Naive thymus-derived CD4-positive, alpha-beta T cell (primary cell): ENCODE results near the gene DCAF15. TPM values are rescaled to one million over a fixed set of nuclear protein-coding genes. Genes with fewer than 3 reads are reported as not detected.

Source experiments
- ATAC-seq: fragments of 150-1000 bp; cut with Tn5 transposase; 2 replicates; pipeline ENCODE4 v1.10.0; 2021; ENCODE audit warnings: mild to moderate bottlenecking, moderate library complexity
- CTCF ChIA-PET: fragments of 350-600 bp; sonication (Branson Sonifier 250); formaldehyde crosslinking; loops from one replicate; lab custom pipeline; 2021; ENCODE audit warnings: antibody characterized with exemption; lab: Charles Lee
- POLR2A ChIA-PET: fragments of 350-600 bp; sonication (Branson Sonifier 250); formaldehyde crosslinking; loops from one replicate; lab custom pipeline; 2021; ENCODE audit warnings: antibody characterized with exemption, inconsistent platforms; lab: Charles Lee
- DNase-seq, 9 donors: peaks; one replicate each; pipeline versions ENCODE4 v3.0.0 to v3.0.0-alpha.2; 2020 to 2022; ENCODE audit warnings: mixed read lengths in 1 of 9
- H3K27ac ChIP-seq: one replicate; pipeline ENCODE4 v1.7.0; 2013; ENCODE audit warnings: mild to moderate bottlenecking, low read depth, low read length, moderate library complexity
- H3K27me3 ChIP-seq, 2 donors: one replicate each; pipeline ENCODE4 v1.7.0; 2013; ENCODE audit warnings: low read length in 2 of 2, mild to moderate bottlenecking in 2 of 2, moderate library complexity in 2 of 2; ENCODE audit not compliant: control insufficient read depth in 2 of 2, insufficient read depth in 2 of 2
- H3K36me3 ChIP-seq, 3 experiments: 1 replicate in 2 of 3; 2 replicates in 1 of 3; pipeline ENCODE4 v1.7.0; 2013; ENCODE audit warnings: low read length in 3 of 3, mild to moderate bottlenecking in 3 of 3, moderate library complexity in 1 of 3; ENCODE audit not compliant: insufficient read depth in 3 of 3, control insufficient read depth in 2 of 3
- H3K4me1 ChIP-seq, 2 donors: one replicate each; pipeline ENCODE4 v1.7.0; 2013; ENCODE audit warnings: low read length in 2 of 2, mild to moderate bottlenecking in 2 of 2, moderate library complexity in 1 of 2; ENCODE audit not compliant: control insufficient read depth in 2 of 2, insufficient read depth in 2 of 2
- H3K4me3 ChIP-seq: 2 replicates; pipeline ENCODE4 v1.7.0; 2013; ENCODE audit warnings: mild to moderate bottlenecking, low read length
- H3K9me3 ChIP-seq, 3 experiments: 1 replicate in 2 of 3; 2 replicates in 1 of 3; pipeline ENCODE4 v1.7.0; 2013; ENCODE audit warnings: low read length in 3 of 3; ENCODE audit not compliant: control insufficient read depth in 2 of 3
- H3K27ac Mint-ChIP-seq, 9 donors: one replicate each; pipeline ENCODE4 v1.8.0; 2020 to 2022; ENCODE audit warnings: mixed read lengths in 9 of 9, mild to moderate bottlenecking in 8 of 9, moderate library complexity in 5 of 9, inconsistent platforms in 2 of 9
- H3K27me3 Mint-ChIP-seq, 5 donors: one replicate each; pipeline ENCODE4 v1.8.0; 2021 to 2022; ENCODE audit warnings: mixed read lengths in 5 of 5, mild to moderate bottlenecking in 1 of 5
- H3K36me3 Mint-ChIP-seq, 5 donors: one replicate each; pipeline ENCODE4 v1.8.0; 2020 to 2022; ENCODE audit warnings: mixed read lengths in 5 of 5, mild to moderate bottlenecking in 3 of 5, inconsistent platforms in 1 of 5
- H3K4me1 Mint-ChIP-seq, 7 donors: one replicate each; pipeline ENCODE4 v1.8.0; 2020 to 2022; ENCODE audit warnings: mixed read lengths in 7 of 7, mild to moderate bottlenecking in 3 of 7, inconsistent platforms in 1 of 7
- H3K4me3 Mint-ChIP-seq, 10 donors: one replicate each; pipeline ENCODE4 v1.8.0; 2020 to 2022; ENCODE audit warnings: mild to moderate bottlenecking in 10 of 10, mixed read lengths in 10 of 10, moderate library complexity in 6 of 10, inconsistent platforms in 2 of 10
- H3K9me3 Mint-ChIP-seq, 11 donors: one replicate each; pipeline ENCODE4 v1.8.0; 2020 to 2022; ENCODE audit warnings: mixed read lengths in 11 of 11, mild to moderate bottlenecking in 4 of 11, inconsistent platforms in 1 of 11, moderate library complexity in 1 of 11
- intact Hi-C, 2 donors: fragments of 100-400 bp; cut with micrococcal nuclease; formaldehyde crosslinking; loops; one replicate each; pipeline ENCODE4 v1.15.1; 2023
- polyA plus RNA-seq, 2 donors: library from polyadenylated mRNA; unstranded; fragments of 300-500 nt; fragmentation: Illumina TruSeq; gene quantifications; one replicate each; pipeline ENCODE4 v1.2.3, GENCODE V29; 2021
- total RNA-seq, 6 experiments: library from RNA in 5 of 6; stranded (reverse) in 5 of 6; gene quantifications; 1 replicate in 5 of 6; 2 replicates in 1 of 6; pipeline ENCODE4 v1.2.3 and lab custom pipeline; 2021 to 2026

Gene DCAF15
- total and polyA plus RNA-seq, 7 experiments from 2014 or later = 3.7 to 92.0 (median 84.5) TPM

DNA sequence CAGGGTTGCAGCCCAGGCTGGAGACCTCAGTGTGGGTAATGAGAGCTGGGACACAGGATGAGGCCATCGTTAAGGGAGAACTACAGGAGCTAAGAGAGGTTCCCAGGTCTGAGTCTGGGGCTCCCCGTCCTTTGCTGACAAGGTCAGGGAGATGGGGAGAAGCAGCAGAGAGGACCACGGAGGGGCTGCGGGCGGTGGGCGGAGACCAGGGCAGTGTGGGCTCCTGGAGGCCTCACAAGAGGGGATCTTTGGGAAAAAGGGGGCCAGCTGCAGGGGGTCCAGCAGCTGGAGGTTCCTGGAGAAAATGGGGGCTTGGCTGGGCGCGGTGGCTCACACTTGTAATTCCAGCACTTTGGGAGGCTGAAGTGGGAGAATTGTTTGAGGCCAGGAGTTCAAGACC lies 37.8 kb downstream of the DCAF15 start:
- peaks cover 38 to 39% of the 10 kb centered on the region in 2 donors for H3K4me1 ChIP-seq
- no peak overlapping the region for H3K27ac ChIP-seq
- peaks cover 0 to 2% (median 0%) of the 10 kb centered on the region in 11 donors for H3K9me3 Mint-ChIP-seq
- ChIA-PET POLR2A (interaction anchor here (0.6 to 11.0 kb wide), 4 partner anchors 10 to 63 kb away, joined by 3 to 160 read pairs (median 29); partner anchors contain the start of gene IL27RA), CTCF (no interaction called here)
- H3K4me3 ChIP-seq = no peak overlapping the region
- no peaks in the 10 kb centered on the region for H3K27me3 ChIP-seq
- H3K36me3 Mint-ChIP-seq = peaks cover 0 to 30% (median 20%) of the 10 kb centered on the region in 5 donors
- intact Hi-C loops = no loop called here
- ATAC-seq = no peak
- peaks cover 48 to 68% (median 52%) of the 10 kb centered on the region in 7 donors for H3K4me1 Mint-ChIP-seq
- H3K27ac Mint-ChIP-seq = peak overlapping the region in 8 of 9 donors; percentile 67 to 98 (median 94)
- no peak for DNase-seq
- no peaks in the 10 kb centered on the region for H3K27me3 Mint-ChIP-seq
- peak overlapping the region in 1 of 10 donors; percentile 69 for H3K4me3 Mint-ChIP-seq
- no peaks in the 10 kb centered on the region for H3K9me3 ChIP-seq
- peaks cover 0 to 29% (median 0%) of the 10 kb centered on the region in 3 experiments for H3K36me3 ChIP-seq

- no peaks in the 10 kb centered on the region for H3K9me3 ChIP-seq
- Mint-ChIP-seq H3K36me3 (peaks cover 0 to 30% (median 20%) of the 10 kb centered on the region in 5 donors), H3K9me3 (no peaks in the 10 kb centered on the region), H3K4me1 (peaks cover 34 to 50% (median 41%) of the 10 kb centered on the region in 7 donors), H3K4me3 (no peak overlapping the region), H3K27ac (peak overlapping the region in 2 of 9 donors; percentile 8 to 59), H3K27me3 (no peaks in the 10 kb centered on the region)
- H3K4me1 ChIP-seq = peaks cover 21 to 22% of the 10 kb centered on the region in 2 donors
- intact Hi-C loops = no loop called here
- ChIA-PET CTCF (interaction anchor here (0.6 kb wide), 1 partner anchor 105 kb away, joined by 3 read pairs; no protein-coding TSS in a partner anchor), POLR2A (interaction anchor here (1.0 to 2.2 kb wide), 5 partner anchors 9 to 32 kb away, joined by 3 to 8 read pairs (median 4); partner anchors contain the start of gene RFX1)
- no peak for ATAC-seq
- H3K27me3 ChIP-seq = no peaks in the 10 kb centered on the region
- no peak for DNase-seq
- H3K4me3 ChIP-seq = no peak overlapping the region
- H3K36me3 ChIP-seq = peaks cover 0 to 29% (median under 1%) of the 10 kb centered on the region in 3 experiments
- H3K27ac ChIP-seq = no peak overlapping the region
Measured at GRCh38 chr19:13992025-13992424, 39.7 kb downstream of the DCAF15 start.

DNA sequence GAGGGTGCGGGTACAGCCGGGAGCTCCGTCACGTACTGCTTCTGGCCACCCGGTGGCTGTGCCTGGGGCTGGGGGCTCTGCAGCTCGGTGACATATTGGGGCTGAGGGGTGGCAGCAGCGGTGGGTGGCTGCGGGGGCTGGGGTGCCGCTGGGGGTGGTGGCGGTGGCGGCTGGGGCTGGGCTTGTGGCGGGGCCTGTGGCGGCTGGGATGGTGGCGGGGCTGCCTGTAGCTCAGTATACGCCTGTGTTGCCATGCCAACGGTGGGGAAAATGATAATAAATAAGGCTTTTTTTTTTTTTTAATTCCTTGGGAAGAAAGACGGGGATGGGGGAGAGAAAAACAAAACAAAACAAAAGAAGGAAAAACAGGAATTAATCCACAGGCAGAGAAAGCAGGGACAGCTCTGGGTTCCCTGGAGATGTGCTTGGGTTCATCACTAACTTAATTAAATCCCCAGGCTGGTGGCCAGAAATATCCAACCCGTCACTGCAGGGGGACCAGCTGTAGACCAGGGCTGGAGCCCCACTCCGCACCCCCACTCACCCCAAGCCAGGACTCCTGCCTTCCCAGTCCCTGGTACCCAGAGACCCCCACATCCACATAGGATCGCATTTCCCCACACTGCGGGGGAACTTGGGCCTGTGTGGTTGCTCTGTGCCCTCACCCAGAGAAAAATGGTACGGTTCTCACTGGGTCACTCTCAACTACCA lies 41.4 kb downstream of the DCAF15 start:
- Histone ChIP-seq H3K27me3 (no peaks in the 10 kb centered on the region), H3K27ac (no peak overlapping the region), H3K9me3 (no peaks in the 10 kb centered on the region), H3K36me3 (peaks cover 0 to 29% (median 4%) of the 10 kb centered on the region in 3 experiments), H3K4me3 (no peak overlapping the region), H3K4me1 (peaks cover 4 to 6% of the 10 kb centered on the region in 2 donors)
- Mint-ChIP-seq H3K27ac (no peak overlapping the region), H3K36me3 (peaks cover 0 to 35% (median 24%) of the 10 kb centered on the region in 5 donors), H3K4me1 (peaks cover 21 to 43% (median 33%) of the 10 kb centered on the region in 7 donors), H3K4me3 (no peak overlapping the region), H3K27me3 (no peaks in the 10 kb centered on the region), H3K9me3 (peaks cover 0 to 2% (median 0%) of the 10 kb centered on the region in 11 donors)
- intact Hi-C loops = no loop called here
- POLR2A ChIA-PET = interaction anchor here (0.6 to 11.6 kb wide), 7 partner anchors 8 to 42 kb away, joined by 3 to 160 read pairs (median 4); partner anchors contain the start of genes IL27RA and RFX1
- ATAC-seq = peak; percentile 24
- DNase-seq = no peak
- CTCF ChIA-PET = interaction anchor here (0.5 to 1.1 kb wide), 3 partner anchors 8 to 143 kb away, joined by 3 to 4 read pairs (median 3); no protein-coding TSS in a partner anchor

DNA sequence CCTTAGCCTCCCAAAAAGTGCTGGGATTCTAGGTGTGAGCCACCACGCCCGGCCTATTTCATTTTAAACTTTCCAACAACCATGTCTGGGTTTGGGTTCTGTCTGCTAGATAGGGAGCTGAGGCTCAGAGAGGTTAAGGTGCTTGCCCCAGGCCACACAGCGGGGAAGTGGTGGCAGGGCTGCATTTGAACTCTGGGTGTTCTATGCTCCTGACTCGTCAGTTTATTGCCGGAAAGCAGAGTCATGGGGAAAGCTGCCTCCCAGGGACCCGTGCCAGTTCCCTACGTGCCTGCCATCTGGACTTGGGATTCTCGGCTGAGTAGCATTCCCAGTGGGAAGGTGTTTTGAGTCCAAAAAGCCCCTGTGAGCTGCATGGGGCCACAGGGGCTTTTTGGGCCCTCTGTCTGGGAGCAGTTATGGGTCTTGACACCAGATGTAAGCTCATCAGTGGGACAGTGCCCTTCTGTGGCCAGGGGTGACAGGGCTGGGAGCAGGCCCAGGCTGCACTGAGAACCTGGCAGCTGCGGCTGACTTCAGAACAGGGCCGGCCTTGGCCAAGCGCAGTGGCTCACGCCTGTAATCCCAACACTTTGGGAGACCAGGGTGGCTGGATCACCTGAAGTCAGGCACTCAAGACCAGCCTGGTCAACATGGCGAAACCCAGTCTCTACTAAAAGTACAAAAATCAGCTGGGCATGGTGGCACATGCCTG lies 42.9 kb downstream of the DCAF15 start:
- DNase-seq = no peak
- no peak for ATAC-seq
- no peak overlapping the region for H3K4me3 ChIP-seq
- no peaks in the 10 kb centered on the region for H3K27me3 ChIP-seq
- no peaks in the 10 kb centered on the region for H3K9me3 ChIP-seq
- intact Hi-C loops = no loop called here
- Mint-ChIP-seq H3K4me1 (peaks cover 8 to 37% (median 27%) of the 10 kb centered on the region in 7 donors), H3K36me3 (peaks cover 0 to 24% (median 15%) of the 10 kb centered on the region in 5 donors), H3K4me3 (no peak overlapping the region), H3K9me3 (peaks cover 0 to 4% (median 0%) of the 10 kb centered on the region in 11 donors), H3K27me3 (no peaks in the 10 kb centered on the region), H3K27ac (peak overlapping the region in 3 of 9 donors; percentile 21 to 70 (median 25))
- H3K27ac ChIP-seq = no peak overlapping the region
- ChIA-PET CTCF (interaction anchor here (1.1 kb wide), 1 partner anchor 25 kb away, joined by 3 read pairs; no protein-coding TSS in a partner anchor), POLR2A (interaction anchor here (0.7 to 11.6 kb wide), 3 partner anchors 10 to 37 kb away, joined by 3 to 160 read pairs (median 5); partner anchors contain the start of gene IL27RA)
- H3K36me3 ChIP-seq = peaks cover 0 to 29% (median 4%) of the 10 kb centered on the region in 3 experiments
- peaks cover 0 to 6% of the 10 kb centered on the region in 2 donors for H3K4me1 ChIP-seq

DNA sequence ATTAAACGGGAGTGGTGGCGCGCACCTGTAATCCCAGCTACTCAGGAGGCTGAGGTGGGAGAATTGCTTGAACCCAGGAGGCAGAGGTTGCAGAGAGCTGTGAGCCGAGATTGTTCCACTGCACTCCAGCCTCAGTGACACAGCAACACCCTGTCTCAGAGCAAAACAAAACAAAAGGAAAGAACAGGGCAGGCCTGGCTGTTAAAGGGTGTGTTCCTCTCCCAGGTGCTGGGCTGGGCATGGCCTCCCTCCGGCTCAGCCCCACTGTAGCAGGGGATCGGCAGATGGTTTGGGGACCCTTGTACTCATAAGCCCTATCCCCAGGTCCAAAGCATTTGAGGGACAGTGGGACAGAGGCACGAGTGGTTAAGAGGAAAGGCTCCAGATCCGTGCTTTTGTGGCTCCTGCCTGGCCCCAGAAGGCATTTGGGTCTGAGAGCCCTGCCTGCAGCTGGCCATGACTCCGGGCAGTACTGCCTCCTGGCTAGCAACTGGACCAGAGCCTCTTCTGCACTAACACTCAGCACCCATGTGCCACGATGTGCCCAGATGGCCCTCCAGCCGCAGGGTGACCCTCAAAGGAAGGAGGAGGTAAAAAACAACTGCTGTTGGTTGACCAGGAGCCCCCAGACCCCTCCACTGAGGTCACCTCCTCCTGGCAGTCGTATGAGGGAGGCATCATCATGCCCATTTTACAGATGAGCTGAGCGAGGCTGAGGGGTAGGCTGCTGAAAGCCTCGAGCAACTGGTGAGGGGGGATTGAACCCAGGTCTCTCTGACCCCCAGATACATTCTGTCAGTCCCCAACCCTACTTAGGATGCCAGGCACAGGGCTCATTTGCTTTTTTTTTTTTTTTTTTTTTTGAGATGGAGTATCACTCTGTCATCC lies 43.8 kb downstream of the DCAF15 start:
- intact Hi-C loops = no loop called here
- H3K4me3 ChIP-seq = no peak overlapping the region
- DNase-seq (no peak), ATAC-seq (no peak)
- no peaks in the 10 kb centered on the region for H3K27me3 Mint-ChIP-seq
- ChIA-PET CTCF (interaction anchor here (1.1 kb wide), 1 partner anchor 26 kb away, joined by 3 read pairs; no protein-coding TSS in a partner anchor), POLR2A (interaction anchor here (0.7 to 11.6 kb wide), 3 partner anchors 11 to 36 kb away, joined by 3 to 160 read pairs (median 4); partner anchors contain the start of gene IL27RA)
- H3K36me3 ChIP-seq = peaks cover 0 to 25% (median 4%) of the 10 kb centered on the region in 3 experiments
- peaks cover 10 to 40% (median 32%) of the 10 kb centered on the region in 7 donors for H3K4me1 Mint-ChIP-seq
- H3K9me3 Mint-ChIP-seq = peaks cover 0 to 4% (median 0%) of the 10 kb centered on the region in 11 donors
- no peaks in the 10 kb centered on the region for H3K9me3 ChIP-seq
- H3K4me3 Mint-ChIP-seq = no peak overlapping the region
- peaks cover 9 to 16% of the 10 kb centered on the region in 2 donors for H3K4me1 ChIP-seq
- peaks cover 0 to 23% (median 12%) of the 10 kb centered on the region in 5 donors for H3K36me3 Mint-ChIP-seq
- no peaks in the 10 kb centered on the region for H3K27me3 ChIP-seq
- no peak overlapping the region for H3K27ac ChIP-seq
- peak overlapping the region in 2 of 9 donors; percentile 52 to 55 for H3K27ac Mint-ChIP-seq
